K562 (cell line): ENCODE measurements around the gene MAML3.

ENCODE experiments used
- BRCA1 ChIP-seq, 2 experiments: fragments of 450-650 bp in 1 of 2; sonication (generic) in 1 of 2; formaldehyde crosslinking in 1 of 2; IDR thresholded peaks; 2 replicates each; pipeline versions ENCODE4 v1.5.0 to v1.6.1; 2017 to 2020; ENCODE audit warnings: mild to moderate bottlenecking in 1 of 2, missing genetic modification reagents in 1 of 2
- E2F4 ChIP-seq: sonication (generic); formaldehyde crosslinking; IDR thresholded peaks from 2 replicates; pipeline ENCODE4 v1.8.0; 2022; ENCODE audit warnings: mild to moderate bottlenecking, low read depth, missing genetic modification reagents
- JUN ChIP-seq, 2 experiments: sonication (generic) in 1 of 2; formaldehyde crosslinking in 1 of 2; IDR thresholded peaks; 2 replicates each; pipeline versions ENCODE4 v1.6.1 to v1.8.0; 2012 to 2022; ENCODE audit warnings: borderline replicate concordance in 2 of 2, mild to moderate bottlenecking in 2 of 2, improper control_type of control experiment in 1 of 2, low read depth in 1 of 2, low read length in 1 of 2, missing genetic modification reagents in 1 of 2
- NONO ChIP-seq, 2 experiments: fragments of 200-400 bp in 1 of 2; fragments of 450-650 bp in 1 of 2; formaldehyde crosslinking in 1 of 2; IDR thresholded peaks; 2 replicates each; pipeline ENCODE4 v1.6.1; 2017; ENCODE audit warnings: low read depth in 2 of 2, mild to moderate bottlenecking in 2 of 2, moderate library complexity in 2 of 2, low read length in 1 of 2
- POU5F1 ChIP-seq: fragments of 150-350 bp; IDR thresholded peaks from 2 replicates; pipeline ENCODE4 v1.6.1; 2014; ENCODE audit warnings: borderline replicate concordance, low read length, low read depth, mild to moderate bottlenecking; ENCODE audit not compliant: partially characterized antibody
- RNF219 ChIP-seq: fragments of 250-450 bp; sonication (Bioruptor Pico); IDR thresholded peaks from 2 replicates; pipeline ENCODE4 v1.5.0; 2022; ENCODE audit warnings: mild to moderate bottlenecking
- SMARCE1 ChIP-seq: fragments of 450-650 bp; IDR thresholded peaks from 2 replicates; pipeline ENCODE4 v1.7.1; 2016; ENCODE audit warnings: mild to moderate bottlenecking
- SRSF1 ChIP-seq: fragments of 200-400 bp; formaldehyde crosslinking; IDR thresholded peaks from 2 replicates; pipeline ENCODE4 v1.6.1; 2017; ENCODE audit warnings: mild to moderate bottlenecking, low read depth, low read length, moderate library complexity
- USF2 ChIP-seq: sonication (generic); formaldehyde crosslinking; IDR thresholded peaks from 2 replicates; pipeline ENCODE4 v1.5.0; 2020; ENCODE audit warnings: missing genetic modification reagents
- ZNF740 ChIP-seq, 3 experiments: fragments of 200-800 bp in 1 of 3; sonication (Bioruptor generic) in 1 of 3; sonication (generic) in 1 of 3; formaldehyde crosslinking in 1 of 3; IDR thresholded peaks; 2 replicates each; pipeline versions ENCODE4 v1.6.1 to v1.8.0; 2016 to 2022; ENCODE audit warnings: mild to moderate bottlenecking in 2 of 3, missing compliant biosample characterization in 2 of 3, missing genetic modification characterization in 2 of 3, missing genetic modification reagents in 1 of 3
- TF ChIP-seq, protein P1 (sequence below), 3 experiments: IDR thresholded peaks in 2 of 3; conservative IDR thresholded peaks in 1 of 3; 2 replicates each; pipeline ENCODE4 v1.5.1; 2011 to 2012; ENCODE audit warnings: low read length in 3 of 3, mild to moderate bottlenecking in 3 of 3, control low read depth in 2 of 3, improper control_type of control experiment in 1 of 3, inconsistent platforms in 1 of 3, low read depth in 1 of 3, mixed read lengths in 1 of 3, moderate library complexity in 1 of 3; ENCODE audit not compliant: insufficient read depth in 2 of 3
- TF ChIP-seq, protein P2 (sequence below), 2 experiments: fragments of 450-650 bp; conservative IDR thresholded peaks; 2 replicates each; pipeline ENCODE4 v1.6.1; 2017; ENCODE audit warnings: mild to moderate bottlenecking in 2 of 2, moderate library complexity in 2 of 2
- TF ChIP-seq, protein P3 (sequence below): fragments of 250-450 bp; sonication (Bioruptor Pico); IDR thresholded peaks from 2 replicates; pipeline ENCODE4 v1.8.0; 2022; ENCODE audit warnings: moderate library complexity, mild to moderate bottlenecking, inconsistent platforms

DNA sequence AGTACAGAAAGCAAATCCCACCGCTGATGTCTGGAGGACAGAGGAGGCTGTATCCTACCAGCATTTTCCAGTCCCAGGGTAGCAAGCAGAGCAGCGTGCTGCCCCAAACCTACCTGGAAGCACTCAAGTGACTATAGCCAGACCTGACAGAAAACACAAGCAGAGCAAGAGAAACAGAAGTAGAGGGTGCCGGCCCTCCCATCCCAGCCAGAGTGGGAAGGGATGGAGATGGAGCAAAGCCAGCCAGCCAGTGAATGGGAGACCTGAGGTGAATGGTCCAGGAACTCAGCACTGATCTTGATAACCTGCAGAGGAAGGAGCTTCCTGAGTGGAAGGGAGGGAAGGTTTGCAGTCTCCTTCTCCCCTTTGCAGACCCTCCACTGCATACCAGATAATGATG lies 185.2 kb downstream of the MAML3 start:
- no peak for TF ChIP-seq USF2 (CRISPR knock-in tag)
- TF ChIP-seq E2F4: no peak
- TF ChIP-seq JUN (IDR thresholded peaks at IDR 0.05; ENCODE audit: borderline replicate concordance, low read depth, low read length): no peak
- no peak for TF ChIP-seq JUN (CRISPR knock-in tag; IDR thresholded peaks at IDR 0.05; ENCODE audit: borderline replicate concordance)
- TF ChIP-seq SRSF1: no peak
- TF ChIP-seq, protein P1, sequence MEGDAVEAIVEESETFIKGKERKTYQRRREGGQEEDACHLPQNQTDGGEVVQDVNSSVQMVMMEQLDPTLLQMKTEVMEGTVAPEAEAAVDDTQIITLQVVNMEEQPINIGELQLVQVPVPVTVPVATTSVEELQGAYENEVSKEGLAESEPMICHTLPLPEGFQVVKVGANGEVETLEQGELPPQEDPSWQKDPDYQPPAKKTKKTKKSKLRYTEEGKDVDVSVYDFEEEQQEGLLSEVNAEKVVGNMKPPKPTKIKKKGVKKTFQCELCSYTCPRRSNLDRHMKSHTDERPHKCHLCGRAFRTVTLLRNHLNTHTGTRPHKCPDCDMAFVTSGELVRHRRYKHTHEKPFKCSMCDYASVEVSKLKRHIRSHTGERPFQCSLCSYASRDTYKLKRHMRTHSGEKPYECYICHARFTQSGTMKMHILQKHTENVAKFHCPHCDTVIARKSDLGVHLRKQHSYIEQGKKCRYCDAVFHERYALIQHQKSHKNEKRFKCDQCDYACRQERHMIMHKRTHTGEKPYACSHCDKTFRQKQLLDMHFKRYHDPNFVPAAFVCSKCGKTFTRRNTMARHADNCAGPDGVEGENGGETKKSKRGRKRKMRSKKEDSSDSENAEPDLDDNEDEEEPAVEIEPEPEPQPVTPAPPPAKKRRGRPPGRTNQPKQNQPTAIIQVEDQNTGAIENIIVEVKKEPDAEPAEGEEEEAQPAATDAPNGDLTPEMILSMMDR (IDR thresholded peaks at IDR 0.05 in 2 of 3, conservative IDR thresholded peaks at IDR 0.05 in 1 of 3; ENCODE audit: insufficient read depth in 2 of 3, low read depth in 1 of 3, low read length in 3 of 3): no peak
- TF ChIP-seq, protein P2, sequence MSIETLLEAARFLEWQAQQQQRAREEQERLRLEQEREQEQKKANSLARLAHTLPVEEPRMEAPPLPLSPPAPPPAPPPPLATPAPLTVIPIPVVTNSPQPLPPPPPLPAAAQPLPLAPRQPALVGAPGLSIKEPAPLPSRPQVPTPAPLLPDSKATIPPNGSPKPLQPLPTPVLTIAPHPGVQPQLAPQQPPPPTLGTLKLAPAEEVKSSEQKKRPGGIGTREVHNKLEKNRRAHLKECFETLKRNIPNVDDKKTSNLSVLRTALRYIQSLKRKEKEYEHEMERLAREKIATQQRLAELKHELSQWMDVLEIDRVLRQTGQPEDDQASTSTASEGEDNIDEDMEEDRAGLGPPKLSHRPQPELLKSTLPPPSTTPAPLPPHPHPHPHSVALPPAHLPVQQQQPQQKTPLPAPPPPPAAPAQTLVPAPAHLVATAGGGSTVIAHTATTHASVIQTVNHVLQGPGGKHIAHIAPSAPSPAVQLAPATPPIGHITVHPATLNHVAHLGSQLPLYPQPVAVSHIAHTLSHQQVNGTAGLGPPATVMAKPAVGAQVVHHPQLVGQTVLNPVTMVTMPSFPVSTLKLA (conservative IDR thresholded peaks at IDR 0.05): no peak
- TF ChIP-seq POU5F1: no peak
- no peak for TF ChIP-seq RNF219 (CRISPR knock-in tag)
- TF ChIP-seq SMARCE1: no peak
- no peak for TF ChIP-seq ZNF740 (CRISPR knock-in tag; IDR thresholded peaks at IDR 0.05)
- no peak for TF ChIP-seq ZNF740 (tag; IDR thresholded peaks at IDR 0.05)
- no peak for TF ChIP-seq NONO (IDR thresholded peaks at IDR 0.05; ENCODE audit: low read depth in 2 of 2, low read length in 1 of 2)
- no peak for TF ChIP-seq BRCA1 (IDR thresholded peaks at IDR 0.05)
- no peak for TF ChIP-seq BRCA1 (CRISPR knock-in tag; IDR thresholded peaks at IDR 0.05)
- TF ChIP-seq, protein P3, sequence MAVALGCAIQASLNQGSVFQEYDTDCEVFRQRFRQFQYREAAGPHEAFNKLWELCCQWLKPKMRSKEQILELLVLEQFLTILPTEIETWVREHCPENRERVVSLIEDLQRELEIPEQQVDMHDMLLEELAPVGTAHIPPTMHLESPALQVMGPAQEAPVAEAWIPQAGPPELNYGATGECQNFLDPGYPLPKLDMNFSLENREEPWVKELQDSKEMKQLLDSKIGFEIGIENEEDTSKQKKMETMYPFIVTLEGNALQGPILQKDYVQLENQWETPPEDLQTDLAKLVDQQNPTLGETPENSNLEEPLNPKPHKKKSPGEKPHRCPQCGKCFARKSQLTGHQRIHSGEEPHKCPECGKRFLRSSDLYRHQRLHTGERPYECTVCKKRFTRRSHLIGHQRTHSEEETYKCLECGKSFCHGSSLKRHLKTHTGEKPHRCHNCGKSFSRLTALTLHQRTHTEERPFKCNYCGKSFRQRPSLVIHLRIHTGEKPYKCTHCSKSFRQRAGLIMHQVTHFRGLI (CRISPR knock-in tag): no peak
